Measurements from ENCODE around the gene ST3GAL5.

ST3GAL5 gene

GRCh38 chr2:85865539-85866164, 23.1 kb downstream of the ST3GAL5 start:
- no peak for DNase-seq

- DNase-seq = no peak
Observed at GRCh38 chr2:85864654-85865053, 24.1 kb downstream of the ST3GAL5 start.

GRCh38 chr2:85862426-85862825, 26.4 kb downstream of the ST3GAL5 start:
- DNase-seq = no peak

GRCh38 chr2:85861650-85862049, 27.1 kb downstream of the ST3GAL5 start:
- DNase-seq = no peak

GRCh38 chr2:85861180-85861579, 27.6 kb downstream of the ST3GAL5 start:
- no peak for DNase-seq

GRCh38 chr2:85858841-85859240, 29.9 kb downstream of the ST3GAL5 start:
- no peak for DNase-seq

- DNase-seq = no peak
Observed at GRCh38 chr2:85854897-85855296, 33.9 kb downstream of the ST3GAL5 start.

GRCh38 chr2:85854166-85854509, 34.7 kb downstream of the ST3GAL5 start:
- no peak for DNase-seq

GRCh38 chr2:85853499-85854165, 35.2 kb downstream of the ST3GAL5 start:
- DNase-seq = no peak

- no peak for DNase-seq
Observed at GRCh38 chr2:85852937-85853498, 35.8 kb downstream of the ST3GAL5 start.

- DNase-seq = no peak
Observed at GRCh38 chr2:85852152-85852840, 36.5 kb downstream of the ST3GAL5 start.

- no peak for DNase-seq
Observed at GRCh38 chr2:85851253-85852151, 37.3 kb downstream of the ST3GAL5 start.

GRCh38 chr2:85850451-85850850, 38.3 kb downstream of the ST3GAL5 start:
- DNase-seq = no peak

- DNase-seq = no peak
Observed at GRCh38 chr2:85847051-85847588, 41.7 kb downstream of the ST3GAL5 start.

- DNase-seq = no peak
Observed at GRCh38 chr2:85846411-85846810, 42.4 kb downstream of the ST3GAL5 start.

GRCh38 chr2:85844486-85844885, 44.3 kb downstream of the ST3GAL5 start:
- DNase-seq = no peak

- peak; percentile 69 for DNase-seq
Observed at GRCh38 chr2:85843543-85843942, 45.2 kb downstream of the ST3GAL5 start.

- DNase-seq = no peak
Observed at GRCh38 chr2:85840091-85840490, 48.7 kb downstream of the ST3GAL5 start.

- no peak for DNase-seq
Observed at GRCh38 chr2:85839461-85839860, 49.3 kb downstream of the ST3GAL5 start.

GRCh38 chr2:85838641-85839040, 50.1 kb downstream of the ST3GAL5 start:
- DNase-seq = no peak

- peak; percentile 58 for DNase-seq
Observed at GRCh38 chr2:85838181-85838580, 50.6 kb downstream of the ST3GAL5 start.

GRCh38 chr2:85834466-85834865, 54.3 kb downstream of the ST3GAL5 start:
- DNase-seq = no peak

- DNase-seq = no peak
Observed at GRCh38 chr2:85831735-85832134, 57.1 kb downstream of the ST3GAL5 start.

Data from NCI-H82 (cell line).